AG04450 (cell line): Measurements from ENCODE around the gene NCOA6. TPM values are rescaled to one million over a fixed set of nuclear protein-coding genes. Genes with fewer than 3 reads are reported as not detected.
A peak's percentile ranks its signal among the peaks of the same experiment; 100 is the strongest.

Experiments
- CTCF ChIA-PET: fragments of 300-600, 350-600 bp; formaldehyde crosslinking; extraction: SDS; loops from one replicate; lab custom pipeline; 2022; ENCODE audit warnings: antibody characterized with exemption, inconsistent platforms; lab: Charles Lee
- POLR2A ChIA-PET: fragments of 350-600 bp; formaldehyde crosslinking; extraction: SDS; loops from one replicate; lab custom pipeline; 2021; ENCODE audit warnings: antibody characterized with exemption, inconsistent platforms; lab: Yijun Ruan, JAX
- DNase-seq: peaks from one replicate; pipeline ENCODE4 v3.0.0-alpha.2; 2011; ENCODE audit warnings: low read depth, low spot score
- H3K27ac ChIP-seq: one replicate; pipeline ENCODE4 v1.5.1; 2012; ENCODE audit warnings: low read depth, low read length, control low read depth
- H3K27me3 ChIP-seq: one replicate; pipeline ENCODE4 v1.6.0; 2012; ENCODE audit warnings: low read length; ENCODE audit not compliant: control insufficient read depth, insufficient read depth
- H3K4me3 ChIP-seq: 2 replicates; pipeline ENCODE4 v1.5.1; 2011; ENCODE audit warnings: mild to moderate bottlenecking, low read depth, low read length, control low read depth
- H3K9me3 ChIP-seq: 2 replicates; pipeline ENCODE4 v1.5.1; 2012; ENCODE audit warnings: low read length; ENCODE audit not compliant: control insufficient read depth, insufficient read depth
- CTCF ChIP-seq: IDR thresholded peaks from 2 replicates; pipeline ENCODE4 v1.5.1; 2011; ENCODE audit warnings: low read depth, low read length, control low read depth, inconsistent platforms
- polyA plus RNA-seq: library from polyadenylated mRNA; depleted of rRNA; stranded (reverse); fragments of >200 nt; gene quantifications from 2 replicates; pipeline ENCODE4 v1.2.3, GENCODE V29; 2011

NCOA6 gene
- polyA plus RNA-seq, 1 experiment = 15.5 TPM

- DNase-seq = no peak
- no peaks in the 10 kb centered on the region for H3K9me3 ChIP-seq
- ChIA-PET POLR2A (interaction anchor here (0.7 to 1.2 kb wide), 4 partner anchors 9 to 155 kb away, joined by 3 to 4 read pairs (median 4); partner anchors contain the start of gene TP53INP2), CTCF (interaction anchor here (0.6 to 1.2 kb wide), 3 partner anchors 37 to 400 kb away, joined by 3 to 4 read pairs (median 3); no protein-coding TSS in a partner anchor)
- H3K27me3 ChIP-seq = no peaks in the 10 kb centered on the region
- no peak for TF ChIP-seq CTCF
- H3K27ac ChIP-seq = peak overlapping the region; percentile 72
- no peak overlapping the region for H3K4me3 ChIP-seq
Observed at GRCh38 chr20:34712525-34713192, 112.8 kb downstream of the NCOA6 start.

GRCh38 chr20:34711813-34712430 is 113.5 kb downstream of the NCOA6 start:
- Histone ChIP-seq H3K4me3 (no peak overlapping the region), H3K9me3 (no peaks in the 10 kb centered on the region), H3K27ac (no peak overlapping the region), H3K27me3 (no peaks in the 10 kb centered on the region)
- no peak for DNase-seq
- ChIA-PET POLR2A (no interaction called here), CTCF (interaction anchor here (0.6 to 1.1 kb wide), 3 partner anchors 37 to 399 kb away, joined by 3 read pairs; no protein-coding TSS in a partner anchor)
- no peak for TF ChIP-seq CTCF

- POLR2A ChIA-PET = interaction anchor here (0.5 to 0.6 kb wide), 2 partner anchors 12 to 155 kb away, joined by 4 to 5 read pairs; no protein-coding TSS in a partner anchor
- TF ChIP-seq CTCF = no peak
- H3K27me3 ChIP-seq = no peaks in the 10 kb centered on the region
- no peak for DNase-seq
- no peak overlapping the region for H3K4me3 ChIP-seq
- no peaks in the 10 kb centered on the region for H3K9me3 ChIP-seq
- H3K27ac ChIP-seq = no peak overlapping the region
- CTCF ChIA-PET = interaction anchor here (0.7 to 1.6 kb wide), 4 partner anchors 10 to 398 kb away, joined by 3 to 4 read pairs (median 3); no protein-coding TSS in a partner anchor
Observed at GRCh38 chr20:34710861-34711574, 114.4 kb downstream of the NCOA6 start.

- CTCF ChIA-PET = interaction anchor here (0.7 to 1.6 kb wide), 3 partner anchors 11 to 398 kb away, joined by 3 to 4 read pairs (median 3); no protein-coding TSS in a partner anchor
- H3K27me3 ChIP-seq = no peaks in the 10 kb centered on the region
- no peak overlapping the region for H3K27ac ChIP-seq
- no peak for TF ChIP-seq CTCF
- DNase-seq = no peak
- POLR2A ChIA-PET = interaction anchor here (0.5 to 0.6 kb wide), 2 partner anchors 12 to 156 kb away, joined by 4 to 5 read pairs; no protein-coding TSS in a partner anchor
- H3K9me3 ChIP-seq = no peaks in the 10 kb centered on the region
- peak overlapping the region; percentile 58; the same call in 1 of the 2 replicates for H3K4me3 ChIP-seq
Observed at GRCh38 chr20:34710568-34710839, 114.9 kb downstream of the NCOA6 start.
